IMR-90 (cell line): ENCODE results near the gene ADGRF4. TPM values are rescaled to one million over a fixed set of nuclear protein-coding genes. Genes with fewer than 3 reads are reported as not detected.

Experiments used
- ATAC-seq: fragments of 200-7000 bp; cut with Tn5 transposase; 2 replicates; pipeline ENCODE4 v1.9.1; 2020; ENCODE audit warnings: low read depth, mild to moderate bottlenecking, moderate library complexity
- BruUV-seq: library from RNA; stranded (reverse); fragments of 400-500 nt; replicated peaks from 2 replicates; lab custom pipeline; 2021; lab: Mats Ljungman, UMichigan
- CTCF ChIA-PET: fragments of 300-600 bp; formaldehyde crosslinking; extraction: SDS; loops from one replicate; lab custom pipeline; 2021; ENCODE audit warnings: antibody characterized with exemption; lab: Yijun Ruan, JAX
- POLR2A ChIA-PET: fragments of 300-600 bp; sonication (Branson Sonifier 250); formaldehyde crosslinking; loops from one replicate; lab custom pipeline; 2022; ENCODE audit warnings: antibody characterized with exemption; ENCODE audit not compliant: unreplicated experiment; lab: Charles Lee
- DNase-seq: peaks from one replicate; pipeline ENCODE4 v3.0.0; 2013
- H2AFZ ChIP-seq: replicated peaks from 2 replicates; pipeline ENCODE3; 2013; ENCODE audit warnings: low read length, mild to moderate bottlenecking; ENCODE audit not compliant: poor library complexity
- H2AK5ac ChIP-seq: 2 replicates; pipeline ENCODE4 v1.6.1; 2013; ENCODE audit warnings: low read depth, low read length, inconsistent platforms
- H2AK9ac ChIP-seq: replicated peaks from 2 replicates; pipeline ENCODE3; 2013; ENCODE audit warnings: mild to moderate bottlenecking, low read depth, low read length, moderate library complexity; ENCODE audit not compliant: poor library complexity
- H2BK120ac ChIP-seq: 2 replicates; pipeline ENCODE4 v1.6.1; 2013; ENCODE audit warnings: low read depth, low read length, inconsistent platforms
- H2BK15ac ChIP-seq: 3 replicates; pipeline ENCODE4 v1.6.1; 2013; ENCODE audit warnings: low read depth, low read length, inconsistent platforms
- H2BK20ac ChIP-seq: 2 replicates; pipeline ENCODE4 v1.6.1; 2013; ENCODE audit warnings: low read depth, mild to moderate bottlenecking, inconsistent platforms, low read length, moderate library complexity
- H2BK5ac ChIP-seq: 2 replicates; pipeline ENCODE4 v1.6.1; 2013; ENCODE audit warnings: mild to moderate bottlenecking, low read depth, low read length, inconsistent platforms; ENCODE audit not compliant: poor library complexity, severe bottlenecking
- H3K14ac ChIP-seq: replicated peaks from 2 replicates; pipeline ENCODE4 v1.6.1; 2013; ENCODE audit warnings: low read depth, low read length, inconsistent platforms
- H3K18ac ChIP-seq: 2 replicates; pipeline ENCODE4 v1.6.1; 2013; ENCODE audit warnings: low read depth, low read length, control low read depth
- H3K23ac ChIP-seq: 2 replicates; pipeline ENCODE4 v1.6.1; 2013; ENCODE audit warnings: low read depth, low read length, inconsistent platforms
- H3K27ac ChIP-seq: 2 replicates; pipeline ENCODE4 v1.5.1; 2013; ENCODE audit warnings: mild to moderate bottlenecking, control low read depth, low read length; ENCODE audit not compliant: insufficient read depth
- H3K27me3 ChIP-seq: 2 replicates; pipeline ENCODE4 v1.6.1; 2013; ENCODE audit warnings: low read length; ENCODE audit not compliant: control insufficient read depth, insufficient read depth
- H3K36me3 ChIP-seq: 2 replicates; pipeline ENCODE4 v1.6.1; 2013; ENCODE audit warnings: low read length, mixed read lengths; ENCODE audit not compliant: control insufficient read depth, insufficient read depth
- H3K4ac ChIP-seq: 2 replicates; pipeline ENCODE4 v1.6.1; 2013; ENCODE audit warnings: low read depth, low read length, inconsistent platforms
- H3K4me1 ChIP-seq: 2 replicates; pipeline ENCODE4 v1.6.1; 2013; ENCODE audit warnings: low read length, mixed read lengths; ENCODE audit not compliant: control insufficient read depth, insufficient read depth
- H3K4me2 ChIP-seq: 2 replicates; pipeline ENCODE4 v1.6.1; 2013; ENCODE audit warnings: low read depth, mild to moderate bottlenecking, control low read depth, low read length, moderate library complexity
- H3K4me3 ChIP-seq: 2 replicates; pipeline ENCODE4 v1.5.1; 2013; ENCODE audit warnings: low read depth, mild to moderate bottlenecking, control low read depth, low read length, moderate library complexity; ENCODE audit not compliant: insufficient read depth
- H3K56ac ChIP-seq: 2 replicates; pipeline ENCODE4 v1.6.1; 2013; ENCODE audit warnings: low read length, inconsistent platforms; ENCODE audit not compliant: insufficient read depth; ENCODE audit errors: extremely low read depth
- H3K79me1 ChIP-seq, 2 experiments: 2 replicates each; pipeline ENCODE4 v1.6.1; 2013; ENCODE audit warnings: low read length in 2 of 2, inconsistent platforms in 1 of 2, low read depth in 1 of 2
- H3K9ac ChIP-seq: 2 replicates; pipeline ENCODE4 v1.6.1; 2013; ENCODE audit warnings: low read depth, low read length, control low read depth
- H3K9me1 ChIP-seq: 2 replicates; pipeline ENCODE4 v1.6.1; 2013; ENCODE audit warnings: low read length, inconsistent platforms; ENCODE audit not compliant: insufficient read depth
- H3K9me3 ChIP-seq: 2 replicates; pipeline ENCODE4 v1.6.1; 2013; ENCODE audit warnings: low read length; ENCODE audit not compliant: control insufficient read depth, insufficient read depth
- H4K20me1 ChIP-seq: 2 replicates; pipeline ENCODE4 v1.6.1; 2013; ENCODE audit warnings: low read length, inconsistent platforms; ENCODE audit not compliant: insufficient read depth
- H4K5ac ChIP-seq: 2 replicates; pipeline ENCODE4 v1.6.1; 2013; ENCODE audit warnings: mild to moderate bottlenecking, low read depth, low read length, control low read depth
- H4K8ac ChIP-seq, 2 experiments: 2 replicates each; pipeline ENCODE4 v1.6.1; 2013; ENCODE audit warnings: low read depth in 2 of 2, low read length in 2 of 2, control low read depth in 1 of 2, inconsistent platforms in 1 of 2
- H4K91ac ChIP-seq: 2 replicates; pipeline ENCODE4 v1.6.1; 2013; ENCODE audit warnings: low read depth, low read length, inconsistent platforms; ENCODE audit not compliant: insufficient read depth
- BHLHE40 ChIP-seq: fragments of 150-350 bp; IDR thresholded peaks from 2 replicates; pipeline ENCODE4 v1.6.1; 2016; ENCODE audit warnings: mild to moderate bottlenecking, low read depth, low read length
- CEBPB ChIP-seq: IDR thresholded peaks from 2 replicates; pipeline ENCODE4 v1.6.1; 2012; ENCODE audit warnings: low read depth, low read length, improper control_type of control experiment
- CHD1 ChIP-seq: IDR thresholded peaks from 2 replicates; pipeline ENCODE4 v1.6.1; 2012; ENCODE audit warnings: low read depth, low read length, improper control_type of control experiment
- ELK1 ChIP-seq: fragments of 150-350 bp; IDR thresholded peaks from 2 replicates; pipeline ENCODE4 v1.6.1; 2016; ENCODE audit warnings: low read depth, mild to moderate bottlenecking, low read length, moderate library complexity, borderline replicate concordance
- FOS ChIP-seq: fragments of 150-350 bp; IDR thresholded peaks from 2 replicates; pipeline ENCODE4 v1.6.1; 2016; ENCODE audit warnings: low read depth, low read length
- MAFK ChIP-seq: IDR thresholded peaks from 2 replicates; pipeline ENCODE4 v1.6.1; 2012; ENCODE audit warnings: low read depth, low read length, improper control_type of control experiment
- MAZ ChIP-seq: IDR thresholded peaks from 2 replicates; pipeline ENCODE4 v1.6.1; 2012; ENCODE audit warnings: low read depth, mild to moderate bottlenecking, low read length, improper control_type of control experiment, moderate library complexity, borderline replicate concordance
- MXI1 ChIP-seq: IDR thresholded peaks from 2 replicates; pipeline ENCODE4 v1.6.1; 2012; ENCODE audit warnings: low read depth, mild to moderate bottlenecking, low read length, moderate library complexity, borderline replicate concordance
- NFE2L2 ChIP-seq: fragments of 150-350 bp; IDR thresholded peaks from 2 replicates; pipeline ENCODE4 v1.6.1; 2016; ENCODE audit warnings: low read depth, mild to moderate bottlenecking, low read length
- POLR2A ChIP-seq: IDR thresholded peaks from 2 replicates; pipeline ENCODE4 v1.6.1; 2012; ENCODE audit warnings: mild to moderate bottlenecking, low read depth, low read length
- RAD21 ChIP-seq: IDR thresholded peaks from 2 replicates; pipeline ENCODE4 v1.6.1; 2012; ENCODE audit warnings: low read length, improper control_type of control experiment
- RCOR1 ChIP-seq: IDR thresholded peaks from 2 replicates; pipeline ENCODE4 v1.6.1; 2012; ENCODE audit warnings: mild to moderate bottlenecking, low read length, improper control_type of control experiment; ENCODE audit not compliant: insufficient replicate concordance
- RFX5 ChIP-seq: IDR thresholded peaks from 2 replicates; pipeline ENCODE4 v1.8.0; 2012; ENCODE audit warnings: low read depth, mild to moderate bottlenecking, low read length, moderate library complexity
- SMC3 ChIP-seq: fragments of 150-350 bp; IDR thresholded peaks from 2 replicates; pipeline ENCODE4 v1.6.1; 2016; ENCODE audit warnings: low read depth, mild to moderate bottlenecking, antibody characterized with exemption, low read length, moderate library complexity
- USF2 ChIP-seq: fragments of 150-350 bp; IDR thresholded peaks from 2 replicates; pipeline ENCODE4 v1.6.1; 2017; ENCODE audit warnings: mild to moderate bottlenecking, antibody characterized with exemption, low read length, low read depth
- WGBS, 2 experiments: methylation state at CpG; one replicate each; pipeline versions ENCODE4 v1.1.5 to v1.1.7; 2013; ENCODE audit warnings: missing lambda C conversion rate in 2 of 2; ENCODE audit not compliant: insufficient read length in 1 of 2; ENCODE audit errors: extremely low coverage in 2 of 2; 5-methylcytosine and 5-hydroxymethylcytosine counted together
- dilution Hi-C: fragments of 300-500 bp; cut with HindIII; formaldehyde crosslinking; loops from one replicate; pipeline ENCODE4 v1.14.3; 2018; ENCODE audit warnings: low sequenced_read_pairs; ENCODE audit not compliant: unreplicated experiment
- in situ Hi-C: fragments of 300-500 bp; cut with MboI; formaldehyde crosslinking; loops from 3 replicates; pipeline ENCODE4 v1.14.3; 2019; ENCODE audit warnings: low sequenced_read_pairs, inconsistent platforms, mixed read lengths
- intact Hi-C: fragments of 100-400 bp; cut with micrococcal nuclease; formaldehyde crosslinking; loops from 2 replicates; pipeline ENCODE4 v1.10.0; 2022
- polyA plus RNA-seq, 3 experiments: library from polyadenylated mRNA; depleted of rRNA; stranded (reverse); fragments of >200 nt; gene quantifications; 2 replicates each; pipeline ENCODE4 v1.2.3, GENCODE V29; 2012; ENCODE audit warnings: low replicate concordance in 1 of 3
- total RNA-seq: library from RNA; depleted of rRNA; stranded (reverse); fragments of >200 nt; gene quantifications from 2 replicates; pipeline ENCODE4 v1.2.3, GENCODE V29; 2012
- TF ChIP-seq, protein P1 (sequence below): conservative IDR thresholded peaks from 2 replicates; pipeline ENCODE4 v1.5.1; 2012; ENCODE audit warnings: mild to moderate bottlenecking, low read depth, low read length, improper control_type of control experiment

Gene ADGRF4
- total and polyA plus RNA-seq, 2 of the 4 experiments (the other 2 are of a cell fraction) = under 0.01 to 0.02 TPM

- no TSS peak for BruUV-seq
- in situ Hi-C loops = no loop called here
Measured at GRCh38 chr6:47661960-47662359, 36.4 kb upstream of the ADGRF4 start.

More at GRCh38 chr6:47661960-47662359, 36.4 kb upstream of the ADGRF4 start:
- intact Hi-C loops = no loop called here
- no peak overlapping the region for H4K91ac ChIP-seq
- H2AK9ac ChIP-seq = no peak overlapping the region
- no peak overlapping the region for H2BK15ac ChIP-seq
- no peak for DNase-seq
- H3K36me3 ChIP-seq = no peaks in the 10 kb centered on the region
- no peak overlapping the region for H3K23ac ChIP-seq
- H4K8ac ChIP-seq = no peak overlapping the region
- no peak overlapping the region for H3K4ac ChIP-seq
- no peak overlapping the region for H3K27ac ChIP-seq
- no peak overlapping the region for H3K56ac ChIP-seq
- no peak overlapping the region for H2BK5ac ChIP-seq
- H2AK5ac ChIP-seq = no peak overlapping the region
- CTCF ChIA-PET = no interaction called here
- H3K4me1 ChIP-seq = no peaks in the 10 kb centered on the region
- POLR2A ChIA-PET = no interaction called here
- no peak overlapping the region for H3K4me3 ChIP-seq
- no peak overlapping the region for H2BK20ac ChIP-seq
- H4K20me1 ChIP-seq = no peaks in the 10 kb centered on the region
- H4K5ac ChIP-seq = no peak overlapping the region
- H3K18ac ChIP-seq = no peak overlapping the region
- no peaks in the 10 kb centered on the region; the same call in 1 of the 2 replicates for H3K27me3 ChIP-seq
- TF ChIP-seq BHLHE40 (no peak), MXI1 (no peak), POLR2A (no peak), FOS (no peak), ELK1 (no peak), RFX5 (no peak), MAZ (no peak), SMC3 (no peak), RAD21 (no peak), MAFK (no peak), RCOR1 (no peak), USF2 (no peak), NFE2L2 (no peak), CHD1 (no peak), CEBPB (no peak)
- TF ChIP-seq, protein P1, sequence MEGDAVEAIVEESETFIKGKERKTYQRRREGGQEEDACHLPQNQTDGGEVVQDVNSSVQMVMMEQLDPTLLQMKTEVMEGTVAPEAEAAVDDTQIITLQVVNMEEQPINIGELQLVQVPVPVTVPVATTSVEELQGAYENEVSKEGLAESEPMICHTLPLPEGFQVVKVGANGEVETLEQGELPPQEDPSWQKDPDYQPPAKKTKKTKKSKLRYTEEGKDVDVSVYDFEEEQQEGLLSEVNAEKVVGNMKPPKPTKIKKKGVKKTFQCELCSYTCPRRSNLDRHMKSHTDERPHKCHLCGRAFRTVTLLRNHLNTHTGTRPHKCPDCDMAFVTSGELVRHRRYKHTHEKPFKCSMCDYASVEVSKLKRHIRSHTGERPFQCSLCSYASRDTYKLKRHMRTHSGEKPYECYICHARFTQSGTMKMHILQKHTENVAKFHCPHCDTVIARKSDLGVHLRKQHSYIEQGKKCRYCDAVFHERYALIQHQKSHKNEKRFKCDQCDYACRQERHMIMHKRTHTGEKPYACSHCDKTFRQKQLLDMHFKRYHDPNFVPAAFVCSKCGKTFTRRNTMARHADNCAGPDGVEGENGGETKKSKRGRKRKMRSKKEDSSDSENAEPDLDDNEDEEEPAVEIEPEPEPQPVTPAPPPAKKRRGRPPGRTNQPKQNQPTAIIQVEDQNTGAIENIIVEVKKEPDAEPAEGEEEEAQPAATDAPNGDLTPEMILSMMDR = no peak
- dilution Hi-C loops = no loop called here
- H3K9me3 ChIP-seq = no peaks in the 10 kb centered on the region
- WGBS, 2 experiments = no CpG with 5 or more reads among the region's 5 CpGs
- no peak overlapping the region for H3K4me2 ChIP-seq
- H3K14ac ChIP-seq = no peak overlapping the region
- no peaks in the 10 kb centered on the region for H3K9me1 ChIP-seq
- no peak overlapping the region for H3K9ac ChIP-seq
- H2BK120ac ChIP-seq = no peak overlapping the region
- no peak for ATAC-seq
- H3K79me1 ChIP-seq = no peaks in the 10 kb centered on the region
- no peak overlapping the region for H2AFZ ChIP-seq
